MM.1S (cell line): ENCODE data around the gene PUS1.

Source experiments
- EZH2 ChIP-seq: fragments of 300-600 bp; sonication (generic); optimal IDR thresholded peaks from 2 replicates; pipeline ENCODE3; 2017; ENCODE audit warnings: low read depth, mild to moderate bottlenecking, antibody characterized with exemption, low read length, mixed read lengths
- TF ChIP-seq, protein P1 (sequence below): fragments of 300-600 bp; sonication (generic); IDR thresholded peaks from 2 replicates; pipeline ENCODE4 v1.5.1; 2016; ENCODE audit warnings: antibody characterized with exemption, low read length, mixed read lengths

DNA sequence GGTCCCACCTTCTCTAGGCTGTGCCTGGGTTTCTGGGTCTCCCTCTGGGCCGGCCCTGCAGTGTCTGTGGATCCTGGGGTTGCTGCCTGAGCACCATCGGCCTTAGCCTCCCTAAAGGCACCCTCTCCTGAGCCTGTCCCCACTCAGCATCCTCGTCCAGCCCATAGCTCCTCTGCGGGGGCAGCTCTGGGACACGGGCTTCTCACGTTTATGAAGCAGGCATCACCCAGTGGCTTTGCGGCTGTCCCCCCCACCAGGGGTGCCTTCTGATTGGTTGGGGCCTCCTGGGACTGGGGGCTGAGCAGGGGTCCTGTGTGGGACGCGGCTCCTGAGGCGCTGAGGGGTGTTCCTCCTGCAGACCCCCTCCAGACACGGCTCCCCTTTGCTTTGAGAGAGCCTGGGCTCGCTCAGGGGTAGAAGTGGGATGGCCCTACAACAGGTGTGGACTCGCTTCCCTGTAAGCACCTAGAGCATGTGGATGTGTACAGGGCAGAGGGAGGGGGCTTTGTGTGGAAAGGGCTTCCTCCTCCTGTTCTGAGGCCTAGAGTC lies 23.9 kb upstream of the PUS1 start:
- no peak for TF ChIP-seq EZH2
- TF ChIP-seq, protein P1, sequence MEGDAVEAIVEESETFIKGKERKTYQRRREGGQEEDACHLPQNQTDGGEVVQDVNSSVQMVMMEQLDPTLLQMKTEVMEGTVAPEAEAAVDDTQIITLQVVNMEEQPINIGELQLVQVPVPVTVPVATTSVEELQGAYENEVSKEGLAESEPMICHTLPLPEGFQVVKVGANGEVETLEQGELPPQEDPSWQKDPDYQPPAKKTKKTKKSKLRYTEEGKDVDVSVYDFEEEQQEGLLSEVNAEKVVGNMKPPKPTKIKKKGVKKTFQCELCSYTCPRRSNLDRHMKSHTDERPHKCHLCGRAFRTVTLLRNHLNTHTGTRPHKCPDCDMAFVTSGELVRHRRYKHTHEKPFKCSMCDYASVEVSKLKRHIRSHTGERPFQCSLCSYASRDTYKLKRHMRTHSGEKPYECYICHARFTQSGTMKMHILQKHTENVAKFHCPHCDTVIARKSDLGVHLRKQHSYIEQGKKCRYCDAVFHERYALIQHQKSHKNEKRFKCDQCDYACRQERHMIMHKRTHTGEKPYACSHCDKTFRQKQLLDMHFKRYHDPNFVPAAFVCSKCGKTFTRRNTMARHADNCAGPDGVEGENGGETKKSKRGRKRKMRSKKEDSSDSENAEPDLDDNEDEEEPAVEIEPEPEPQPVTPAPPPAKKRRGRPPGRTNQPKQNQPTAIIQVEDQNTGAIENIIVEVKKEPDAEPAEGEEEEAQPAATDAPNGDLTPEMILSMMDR: no peak
